Measurements from ENCODE around the gene CGNL1. TPM values are rescaled to one million over a fixed set of nuclear protein-coding genes. Genes with fewer than 3 reads are reported as not detected.

Gene CGNL1
- total RNA-seq, 6 donors from 2014 or later, result 40.1 to 81.8 (median 63.0) TPM

- H3K4me3 ChIP-seq, result no peak overlapping the region
- H3K36me3 ChIP-seq, result no peaks in the 10 kb centered on the region
- peaks cover 0 to 15% (median 10%) of the 10 kb centered on the region in 4 donors for H3K9me3 ChIP-seq
- peaks cover 15 to 40% (median 33%) of the 10 kb centered on the region in 4 donors for H3K4me1 ChIP-seq
- H3K27ac ChIP-seq, result peak overlapping the region; percentile 7 to 80 (median 60)
- DNase-seq (no peak), ATAC-seq (ENCODE audit: low FRiP score in 2 of 2) (no peak)
- TF ChIP-seq POLR2A (IDR thresholded peaks at IDR 0.05) (no peak), POLR2AphosphoS5 (IDR thresholded peaks at IDR 0.05) (no peak), CTCF (IDR thresholded peaks at IDR 0.05) (no peak), EP300 (IDR thresholded peaks at IDR 0.05) (no peak)
- H3K27me3 ChIP-seq, result peaks cover 0 to 6% (median 0%) of the 10 kb centered on the region in 4 donors
- 39 to 50% methylated on average over 6 of the region's 6 CpGs for WGBS, 2 donors
Observed at GRCh38 chr15:57586661-57587424, 210.5 kb downstream of the CGNL1 start.

- Histone ChIP-seq H3K4me1 (peaks cover 18 to 43% (median 35%) of the 10 kb centered on the region in 4 donors), H3K4me3 (no peak overlapping the region), H3K36me3 (no peaks in the 10 kb centered on the region), H3K9me3 (no peaks in the 10 kb centered on the region), H3K27ac (peak overlapping the region in 3 of 4 donors; percentile 50 to 84 (median 55)), H3K27me3 (peaks cover 0 to 9% (median under 1%) of the 10 kb centered on the region in 4 donors)
- 86 to 94% methylated on average over 1 of the region's 1 CpG for WGBS, 2 donors
- TF ChIP-seq POLR2AphosphoS5 (IDR thresholded peaks at IDR 0.05), result no peak
- TF ChIP-seq CTCF (IDR thresholded peaks at IDR 0.05), result no peak
- TF ChIP-seq POLR2A (IDR thresholded peaks at IDR 0.05), result no peak
- TF ChIP-seq EP300 (IDR thresholded peaks at IDR 0.05), result no peak
- DNase-seq (no peak), ATAC-seq (ENCODE audit: low FRiP score in 2 of 2) (peak in 1 of 2 donors; percentile 65)
Observed at GRCh38 chr15:57589281-57589680, 213.0 kb downstream of the CGNL1 start.

- Histone ChIP-seq H3K4me3 (no peak overlapping the region), H3K27me3 (peaks cover 0 to 9% (median under 1%) of the 10 kb centered on the region in 4 donors), H3K4me1 (peaks cover 18 to 47% (median 35%) of the 10 kb centered on the region in 4 donors), H3K36me3 (no peaks in the 10 kb centered on the region), H3K9me3 (no peaks in the 10 kb centered on the region), H3K27ac (peak overlapping the region in 3 of 4 donors; percentile 50 to 84 (median 55))
- peak in 1 of 2 donors; percentile 27 for ATAC-seq (ENCODE audit: low FRiP score in 2 of 2)
- no peak for DNase-seq
- WGBS, 2 donors, result 45 to 61% methylated on average over 2 of the region's 2 CpGs
- TF ChIP-seq EP300 (IDR thresholded peaks at IDR 0.05) (no peak), POLR2AphosphoS5 (IDR thresholded peaks at IDR 0.05) (no peak), POLR2A (IDR thresholded peaks at IDR 0.05) (no peak), CTCF (IDR thresholded peaks at IDR 0.05) (no peak)
Observed at GRCh38 chr15:57589754-57590153, 213.4 kb downstream of the CGNL1 start.

- Histone ChIP-seq H3K4me3 (peak overlapping the region; percentile 56 to 73 (median 62)), H3K4me1 (peaks cover 29 to 60% (median 44%) of the 10 kb centered on the region in 4 donors), H3K27ac (peak overlapping the region; percentile 75 to 91 (median 84)), H3K9me3 (no peaks in the 10 kb centered on the region), H3K36me3 (no peaks in the 10 kb centered on the region), H3K27me3 (peaks cover 0 to 9% (median under 1%) of the 10 kb centered on the region in 4 donors)
- WGBS, 2 donors, result 30 to 32% methylated on average over 11 to 12 of the region's 18 CpGs
- no peak for TF ChIP-seq EP300 (IDR thresholded peaks at IDR 0.05)
- no peak for TF ChIP-seq POLR2A (IDR thresholded peaks at IDR 0.05)
- TF ChIP-seq POLR2AphosphoS5 (IDR thresholded peaks at IDR 0.05), result no peak
- TF ChIP-seq CTCF (IDR thresholded peaks at IDR 0.05), result no peak
- ATAC-seq (ENCODE audit: low FRiP score in 2 of 2) (no peak), DNase-seq (no peak)
Observed at GRCh38 chr15:57591237-57591821, 215.0 kb downstream of the CGNL1 start.

Data from upper lobe of left lung (tissue), 6 donors.